HepG2 (cell line): ENCODE data around the gene DNAJC8. TPM values are rescaled to one million over a fixed set of nuclear protein-coding genes. Genes with fewer than 3 reads are reported as not detected.

Experiments used
- ADNP ChIP-seq: sonication (generic); formaldehyde crosslinking; IDR thresholded peaks from 2 replicates; pipeline ENCODE4 v1.4.0; 2020; ENCODE audit warnings: missing genetic modification reagents
- CEBPZ ChIP-seq: IDR thresholded peaks from 2 replicates; pipeline ENCODE4 v1.6.1; 2012; ENCODE audit warnings: low read length, improper control_type of control experiment
- DBP ChIP-seq: sonication (generic); formaldehyde crosslinking; IDR thresholded peaks from 2 replicates; pipeline ENCODE4 v1.4.0; 2020; ENCODE audit warnings: missing genetic modification reagents; ENCODE audit errors: not compliant biosample characterization
- FOXA3 ChIP-seq: IDR thresholded peaks from 2 replicates; pipeline ENCODE4 v1.6.1; 2016; ENCODE audit warnings: missing genetic modification reagents, missing compliant biosample characterization
- HNF4A ChIP-seq: sonication (generic); formaldehyde crosslinking; IDR thresholded peaks from 2 replicates; pipeline ENCODE4 v1.4.0; 2020; ENCODE audit warnings: missing genetic modification reagents
- HNRNPUL1 ChIP-seq: fragments of 200-400 bp; formaldehyde crosslinking; IDR thresholded peaks from 2 replicates; pipeline ENCODE4 v1.6.1; 2017; ENCODE audit warnings: low read depth, mild to moderate bottlenecking, low read length, moderate library complexity
- ISX ChIP-seq: sonication (generic); formaldehyde crosslinking; conservative IDR thresholded peaks from 2 replicates; pipeline ENCODE4 v1.5.0; 2020; ENCODE audit warnings: missing genetic modification reagents
- MED13 ChIP-seq: sonication (generic); formaldehyde crosslinking; IDR thresholded peaks from 2 replicates; pipeline ENCODE4 v1.5.0; 2020; ENCODE audit warnings: missing genetic modification reagents
- NCOA1 ChIP-seq: sonication (generic); formaldehyde crosslinking; IDR thresholded peaks from 2 replicates; pipeline ENCODE4 v1.9.0; 2021; ENCODE audit warnings: missing genetic modification reagents
- NFATC3 ChIP-seq: sonication (generic); formaldehyde crosslinking; IDR thresholded peaks from 2 replicates; pipeline ENCODE4 v1.5.1; 2020; ENCODE audit warnings: mild to moderate bottlenecking, missing genetic modification reagents
- REPIN1 ChIP-seq: sonication (generic); formaldehyde crosslinking; IDR thresholded peaks from 2 replicates; pipeline ENCODE4 v1.8.0; 2022; ENCODE audit warnings: missing genetic modification reagents, low read depth, mild to moderate bottlenecking, borderline replicate concordance
- SKIL ChIP-seq: sonication (generic); formaldehyde crosslinking; IDR thresholded peaks from 2 replicates; pipeline ENCODE4 v1.8.0; 2022; ENCODE audit warnings: missing genetic modification reagents, mild to moderate bottlenecking, moderate library complexity, borderline replicate concordance
- SMAD1 ChIP-seq: sonication (generic); formaldehyde crosslinking; IDR thresholded peaks from 2 replicates; pipeline ENCODE4 v1.4.0; 2020; ENCODE audit warnings: missing genetic modification reagents, low read depth, mild to moderate bottlenecking, borderline replicate concordance
- SRSF4 ChIP-seq: fragments of 200-400 bp; formaldehyde crosslinking; IDR thresholded peaks from one replicate; pipeline ENCODE4 v1.6.1; 2018; ENCODE audit warnings: mild to moderate bottlenecking, low read depth, low read length, moderate library complexity; ENCODE audit not compliant: poor library complexity, severe bottlenecking
- ZBTB26 ChIP-seq: IDR thresholded peaks from 2 replicates; pipeline ENCODE4 v1.6.1; 2016; ENCODE audit warnings: missing compliant biosample characterization, missing genetic modification reagents, borderline replicate concordance
- ZNF205 ChIP-seq: IDR thresholded peaks from 2 replicates; pipeline ENCODE4 v1.6.1; 2018; ENCODE audit warnings: missing biosample characterization, missing genetic modification reagents
- ZNF224 ChIP-seq: sonication (generic); formaldehyde crosslinking; IDR thresholded peaks from 2 replicates; pipeline ENCODE4 v1.5.0; 2020; ENCODE audit warnings: mild to moderate bottlenecking, missing genetic modification reagents
- ZNF564 ChIP-seq: sonication (generic); formaldehyde crosslinking; IDR thresholded peaks from 2 replicates; pipeline ENCODE4 v1.8.1; 2023; ENCODE audit warnings: mild to moderate bottlenecking, missing genetic modification reagents
- ZNF7 ChIP-seq: IDR thresholded peaks from 2 replicates; pipeline ENCODE4 v1.6.1; 2016; ENCODE audit warnings: missing biosample characterization, missing genetic modification reagents
- polyA plus RNA-seq, 8 experiments: library from polyadenylated mRNA; depleted of rRNA in 3 of 8; stranded (reverse) in 7 of 8; unstranded in 1 of 8; fragments of >200 nt; fragmentation: Illumina TruSeq in 4 of 8; extraction: Trizol in 4 of 8; gene quantifications; 2 replicates each; pipeline versions ENCODE4 v1.2.1 to v1.2.3, GENCODE V29; 2011 to 2016; ENCODE audit warnings: low read depth in 4 of 8, missing spikeins in 1 of 8, mixed read lengths in 1 of 8; ENCODE audit not compliant: insufficient read depth in 1 of 8
- total RNA-seq, 5 experiments: library from RNA; depleted of rRNA; stranded (reverse); fragments of >200 nt; fragmentation: Illumina TruSeq; extraction: Trizol; gene quantifications; 2 replicates each; pipeline ENCODE4 v1.2.3, GENCODE V29; 2016; ENCODE audit warnings: low read depth in 1 of 5
- TF ChIP-seq, protein P1 (sequence below): IDR thresholded peaks from 2 replicates; pipeline ENCODE4 v1.6.1; 2016; ENCODE audit warnings: low read depth, control low read depth
- TF ChIP-seq, protein P2 (sequence below): IDR thresholded peaks from 2 replicates; pipeline ENCODE4 v1.6.1; 2016; ENCODE audit warnings: mild to moderate bottlenecking

DNAJC8 gene
- total and polyA plus RNA-seq, 2 of the 13 experiments (the other 11 are each of a cell fraction or from before 2014, with no cell fraction given) = 54.5 to 126 TPM

DNA sequence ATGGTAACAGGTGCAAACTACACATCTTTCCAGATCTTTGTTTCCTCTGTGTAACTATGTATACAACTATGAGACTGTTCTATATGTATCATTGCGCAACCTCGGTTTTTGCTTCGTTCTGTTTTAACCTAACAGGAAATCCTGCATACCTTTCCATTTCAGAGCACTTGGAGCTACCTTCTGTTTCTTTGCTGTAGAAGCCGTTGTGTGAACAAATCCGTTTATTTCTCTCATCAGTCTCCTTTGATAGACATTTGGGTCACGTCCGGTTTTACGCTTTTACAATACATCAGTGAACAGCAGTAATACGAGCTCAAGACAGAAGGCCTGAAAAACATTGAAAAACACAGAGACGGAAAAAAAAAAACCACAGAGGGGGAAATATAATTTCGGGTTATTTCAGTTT is 13.6 kb upstream of the DNAJC8 start (continued):
- TF ChIP-seq SRSF4 (no peak), REPIN1 (CRISPR knock-in tag) (no peak), ZNF7 (CRISPR knock-in tag) (no peak), FOXA3 (CRISPR knock-in tag) (peak; percentile 80), HNRNPUL1 (no peak), ZNF205 (no peak), CEBPZ (no peak), DBP (CRISPR knock-in tag) (no peak), SKIL (CRISPR knock-in tag) (no peak), HNF4A (CRISPR knock-in tag) (no peak), ZNF224 (CRISPR knock-in tag) (no peak), ISX (CRISPR knock-in tag) (no peak), MED13 (CRISPR knock-in tag) (no peak), ZBTB26 (no peak), ADNP (CRISPR knock-in tag) (no peak), NFATC3 (CRISPR knock-in tag) (no peak), ZNF564 (CRISPR knock-in tag) (no peak), SMAD1 (no peak), NCOA1 (CRISPR knock-in tag) (no peak)
- TF ChIP-seq, protein P1, sequence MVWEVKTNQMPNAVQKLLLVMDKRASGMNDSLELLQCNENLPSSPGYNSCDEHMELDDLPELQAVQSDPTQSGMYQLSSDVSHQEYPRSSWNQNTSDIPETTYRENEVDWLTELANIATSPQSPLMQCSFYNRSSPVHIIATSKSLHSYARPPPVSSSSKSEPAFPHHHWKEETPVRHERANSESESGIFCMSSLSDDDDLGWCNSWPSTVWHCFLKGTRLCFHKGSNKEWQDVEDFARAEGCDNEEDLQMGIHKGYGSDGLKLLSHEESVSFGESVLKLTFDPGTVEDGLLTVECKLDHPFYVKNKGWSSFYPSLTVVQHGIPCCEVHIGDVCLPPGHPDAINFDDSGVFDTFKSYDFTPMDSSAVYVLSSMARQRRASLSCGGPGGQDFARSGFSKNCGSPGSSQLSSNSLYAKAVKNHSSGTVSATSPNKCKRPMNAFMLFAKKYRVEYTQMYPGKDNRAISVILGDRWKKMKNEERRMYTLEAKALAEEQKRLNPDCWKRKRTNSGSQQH (CRISPR knock-in tag) = no peak
- TF ChIP-seq, protein P2, sequence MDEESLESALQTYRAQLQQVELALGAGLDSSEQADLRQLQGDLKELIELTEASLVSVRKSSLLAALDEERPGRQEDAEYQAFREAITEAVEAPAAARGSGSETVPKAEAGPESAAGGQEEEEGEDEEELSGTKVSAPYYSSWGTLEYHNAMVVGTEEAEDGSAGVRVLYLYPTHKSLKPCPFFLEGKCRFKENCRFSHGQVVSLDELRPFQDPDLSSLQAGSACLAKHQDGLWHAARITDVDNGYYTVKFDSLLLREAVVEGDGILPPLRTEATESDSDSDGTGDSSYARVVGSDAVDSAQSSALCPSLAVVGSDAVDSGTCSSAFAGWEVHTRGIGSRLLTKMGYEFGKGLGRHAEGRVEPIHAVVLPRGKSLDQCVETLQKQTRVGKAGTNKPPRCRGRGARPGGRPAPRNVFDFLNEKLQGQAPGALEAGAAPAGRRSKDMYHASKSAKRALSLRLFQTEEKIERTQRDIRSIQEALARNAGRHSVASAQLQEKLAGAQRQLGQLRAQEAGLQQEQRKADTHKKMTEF = no peak
